OCI-LY7 (cell line): ENCODE data around the gene TNP1. TPM values are rescaled to one million over a fixed set of nuclear protein-coding genes. Genes with fewer than 3 reads are reported as not detected.

Experiments used
- BruUV-seq: library from RNA; stranded (reverse); fragments of 400-500 nt; replicated peaks from 2 replicates; lab custom pipeline; 2021; lab: Mats Ljungman, UMichigan
- CTCF ChIA-PET: fragments of 300-600 bp; sonication (Branson Sonifier 250); formaldehyde crosslinking; loops from one replicate; lab custom pipeline; 2022; ENCODE audit warnings: antibody characterized with exemption; ENCODE audit not compliant: unreplicated experiment; lab: Charles Lee
- POLR2A ChIA-PET: fragments of 300-600 bp; sonication (Branson Sonifier 250); formaldehyde crosslinking; loops from one replicate; lab custom pipeline; 2022; ENCODE audit warnings: antibody characterized with exemption; lab: Charles Lee
- DNase-seq: peaks from one replicate; pipeline ENCODE4 v3.0.0-alpha.2; 2015; ENCODE audit warnings: low spot score
- H2AFZ ChIP-seq: fragments of 200-600 bp; sonication (generic), shearing (Covaris generic); 2 replicates; pipeline ENCODE4 v1.6.1; 2014; ENCODE audit warnings: mild to moderate bottlenecking, antibody characterized with exemption, low read length, moderate library complexity
- H3K27ac ChIP-seq: fragments of 200-600 bp; sonication (generic); 2 replicates; pipeline ENCODE4 v1.5.1; 2014; ENCODE audit warnings: mixed run types, low read depth, mild to moderate bottlenecking, moderate library complexity, low read length, inconsistent platforms; ENCODE audit not compliant: poor library complexity, severe bottlenecking
- H3K36me3 ChIP-seq: fragments of 200-600 bp; sonication (generic); 2 replicates; pipeline ENCODE4 v1.6.1; 2014; ENCODE audit warnings: mild to moderate bottlenecking, antibody characterized with exemption, low read length, moderate library complexity, mixed read lengths; ENCODE audit not compliant: insufficient read depth
- H3K4me1 ChIP-seq: fragments of 200-600 bp; sonication (generic); 2 replicates; pipeline ENCODE4 v1.5.1; 2014; ENCODE audit warnings: mild to moderate bottlenecking, low read length; ENCODE audit not compliant: insufficient read depth, poor library complexity, severe bottlenecking
- H3K4me2 ChIP-seq: fragments of 200-600 bp; sonication (generic); 2 replicates; pipeline ENCODE4 v1.6.1; 2014; ENCODE audit warnings: mild to moderate bottlenecking, low read length
- H3K4me3 ChIP-seq: fragments of 200-600 bp; sonication (generic); 2 replicates; pipeline ENCODE4 v1.5.1; 2014; ENCODE audit warnings: mild to moderate bottlenecking, low read depth, low read length; ENCODE audit not compliant: poor library complexity, severe bottlenecking
- H3K79me2 ChIP-seq: fragments of 200-600 bp; sonication (generic); 2 replicates; pipeline ENCODE4 v1.6.1; 2016; ENCODE audit warnings: low read depth, mild to moderate bottlenecking, low read length, moderate library complexity, mixed read lengths; ENCODE audit not compliant: insufficient read depth
- H3K9me2 ChIP-seq: fragments of 200-600 bp; sonication (generic); 2 replicates; pipeline ENCODE4 v1.6.1; 2016; ENCODE audit warnings: mild to moderate bottlenecking, low read length, mixed read lengths; ENCODE audit not compliant: insufficient read depth
- H3K9me3 ChIP-seq: fragments of 200-600 bp; sonication (generic); 2 replicates; pipeline ENCODE4 v1.6.1; 2014; ENCODE audit warnings: mild to moderate bottlenecking, mixed run types, low read length, mixed read lengths
- H4K20me1 ChIP-seq: fragments of 200-600 bp; sonication (generic); 2 replicates; pipeline ENCODE4 v1.6.1; 2014; ENCODE audit warnings: mild to moderate bottlenecking, antibody characterized with exemption, low read length, moderate library complexity, mixed read lengths; ENCODE audit not compliant: insufficient read depth
- CTCF ChIP-seq: fragments of 200-600 bp; sonication (generic); conservative IDR thresholded peaks from 2 replicates; pipeline ENCODE4 v1.5.1; 2014; ENCODE audit warnings: mild to moderate bottlenecking, antibody characterized with exemption, low read length, moderate library complexity, mixed read lengths
- EZH2phosphoT487 ChIP-seq: fragments of 200-600 bp; sonication (generic); IDR thresholded peaks from 2 replicates; pipeline ENCODE4 v1.6.1; 2018; ENCODE audit warnings: low read depth, borderline replicate concordance, mild to moderate bottlenecking, mixed run types, antibody characterized with exemption, low read length, moderate library complexity, mixed read lengths
- intact Hi-C: fragments of 100-400 bp; cut with micrococcal nuclease; formaldehyde crosslinking; loops from one replicate; pipeline ENCODE4 v1.10.0; 2022; ENCODE audit not compliant: unreplicated experiment
- total RNA-seq, 2 experiments: library from RNA; depleted of rRNA in 1 of 2; stranded (reverse); fragments of >200 nt in 1 of 2; shearing (Covaris generic) in 1 of 2; gene quantifications; 2 replicates each; pipeline ENCODE4 v1.2.3, GENCODE V29; 2014 to 2022

The TNP1 gene
- total RNA-seq, 2 experiments from 2014 or later = not detected

GRCh38 chr2:216890138-216890537, 30.3 kb upstream of the TNP1 start:
- Histone ChIP-seq H4K20me1 (no peaks in the 10 kb centered on the region), H2AFZ (no peak overlapping the region), H3K79me2 (no peaks in the 10 kb centered on the region), H3K36me3 (no peaks in the 10 kb centered on the region), H3K4me1 (no peaks in the 10 kb centered on the region), H3K4me2 (no peak overlapping the region), H3K9me3 (no peaks in the 10 kb centered on the region), H3K9me2 (no peaks in the 10 kb centered on the region), H3K4me3 (no peak overlapping the region), H3K27ac (no peak overlapping the region)
- ChIA-PET CTCF (no interaction called here), POLR2A (no interaction called here)
- intact Hi-C loops = no loop called here
- no peak for DNase-seq
- TF ChIP-seq CTCF (no peak), EZH2phosphoT487 (no peak)
- BruUV-seq = no TSS peak

- TF ChIP-seq EZH2phosphoT487 = no peak
- no peak for TF ChIP-seq CTCF
- POLR2A ChIA-PET = no interaction called here
- Histone ChIP-seq H2AFZ (no peak overlapping the region), H3K27ac (no peak overlapping the region), H3K9me3 (no peaks in the 10 kb centered on the region), H3K36me3 (no peaks in the 10 kb centered on the region), H3K9me2 (no peaks in the 10 kb centered on the region), H3K4me3 (no peak overlapping the region), H3K4me1 (no peaks in the 10 kb centered on the region), H3K4me2 (no peak overlapping the region), H3K79me2 (no peaks in the 10 kb centered on the region), H4K20me1 (no peaks in the 10 kb centered on the region)
- no TSS peak for BruUV-seq
- no peak for DNase-seq
- intact Hi-C loops = no loop called here
- CTCF ChIA-PET = no interaction called here
These were observed 29.2 kb upstream of the TNP1 start for GRCh38 chr2:216888887-216889622.

- no TSS peak for BruUV-seq
- Histone ChIP-seq H3K4me1 (no peaks in the 10 kb centered on the region), H3K4me2 (no peak overlapping the region), H2AFZ (no peak overlapping the region), H3K9me3 (no peaks in the 10 kb centered on the region), H3K36me3 (no peaks in the 10 kb centered on the region), H3K4me3 (no peak overlapping the region), H3K79me2 (no peaks in the 10 kb centered on the region), H3K9me2 (no peaks in the 10 kb centered on the region), H4K20me1 (no peaks in the 10 kb centered on the region), H3K27ac (no peak overlapping the region)
- POLR2A ChIA-PET = interaction anchor here (0.6 kb wide), 1 partner anchor 1705 kb away, joined by 7 read pairs; no protein-coding TSS in a partner anchor
- TF ChIP-seq EZH2phosphoT487 (no peak), CTCF (no peak)
- DNase-seq = no peak
- CTCF ChIA-PET = no interaction called here
- intact Hi-C loops = no loop called here
These were observed 28.2 kb upstream of the TNP1 start for GRCh38 chr2:216888081-216888480.
